Cardiac fibroblast (primary cell): Measurements from ENCODE around the gene PEPD.
"Not testable (repeated sequence)": the region's sequence is repeated elsewhere in the genome, so short reads cannot be mapped to it uniquely, and the experiment has no call there.

ENCODE experiments used
- DNase-seq, 2 donors: peaks; one replicate each; pipeline versions ENCODE4 v3.0.0 to v3.0.0-alpha.2; 2010; ENCODE audit warnings: low read depth in 2 of 2
- H3K4me3 ChIP-seq, 2 donors: replicated peaks in 1 of 2; 1 replicate in 1 of 2; 2 replicates in 1 of 2; pipeline ENCODE4 v1.5.1; 2011; ENCODE audit warnings: low read depth in 2 of 2, low read length in 2 of 2, mild to moderate bottlenecking in 2 of 2, moderate library complexity in 1 of 2
- TF ChIP-seq, protein P1 (sequence below): IDR thresholded peaks from one replicate; pipeline ENCODE4 v1.5.1; 2011; ENCODE audit warnings: low read depth, mild to moderate bottlenecking, low read length, inconsistent platforms

Gene PEPD

DNA sequence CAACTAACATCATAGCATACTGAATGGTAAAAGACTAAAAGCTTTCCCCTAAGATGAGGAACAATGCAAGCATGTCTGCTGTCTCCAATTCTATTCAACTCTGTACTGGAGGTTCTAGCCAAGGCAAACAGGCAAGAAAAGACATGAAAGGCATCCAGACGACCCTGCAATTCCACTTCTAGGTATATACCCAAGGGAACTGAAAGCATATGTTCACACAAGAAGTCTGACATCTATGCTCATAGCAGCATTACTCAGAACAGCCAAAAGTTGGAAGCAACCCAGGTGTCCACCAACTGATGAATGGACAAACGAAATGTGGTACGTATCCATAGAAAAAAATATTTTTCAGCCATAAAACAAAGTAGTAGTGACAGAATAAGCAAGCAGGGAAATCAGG is 39.1 kb downstream of the PEPD start:
- TF ChIP-seq, protein P1, sequence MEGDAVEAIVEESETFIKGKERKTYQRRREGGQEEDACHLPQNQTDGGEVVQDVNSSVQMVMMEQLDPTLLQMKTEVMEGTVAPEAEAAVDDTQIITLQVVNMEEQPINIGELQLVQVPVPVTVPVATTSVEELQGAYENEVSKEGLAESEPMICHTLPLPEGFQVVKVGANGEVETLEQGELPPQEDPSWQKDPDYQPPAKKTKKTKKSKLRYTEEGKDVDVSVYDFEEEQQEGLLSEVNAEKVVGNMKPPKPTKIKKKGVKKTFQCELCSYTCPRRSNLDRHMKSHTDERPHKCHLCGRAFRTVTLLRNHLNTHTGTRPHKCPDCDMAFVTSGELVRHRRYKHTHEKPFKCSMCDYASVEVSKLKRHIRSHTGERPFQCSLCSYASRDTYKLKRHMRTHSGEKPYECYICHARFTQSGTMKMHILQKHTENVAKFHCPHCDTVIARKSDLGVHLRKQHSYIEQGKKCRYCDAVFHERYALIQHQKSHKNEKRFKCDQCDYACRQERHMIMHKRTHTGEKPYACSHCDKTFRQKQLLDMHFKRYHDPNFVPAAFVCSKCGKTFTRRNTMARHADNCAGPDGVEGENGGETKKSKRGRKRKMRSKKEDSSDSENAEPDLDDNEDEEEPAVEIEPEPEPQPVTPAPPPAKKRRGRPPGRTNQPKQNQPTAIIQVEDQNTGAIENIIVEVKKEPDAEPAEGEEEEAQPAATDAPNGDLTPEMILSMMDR: no peak
- peak in 1 of 2 donors; percentile 45 for DNase-seq
- no peak overlapping the region for H3K4me3 ChIP-seq

DNA sequence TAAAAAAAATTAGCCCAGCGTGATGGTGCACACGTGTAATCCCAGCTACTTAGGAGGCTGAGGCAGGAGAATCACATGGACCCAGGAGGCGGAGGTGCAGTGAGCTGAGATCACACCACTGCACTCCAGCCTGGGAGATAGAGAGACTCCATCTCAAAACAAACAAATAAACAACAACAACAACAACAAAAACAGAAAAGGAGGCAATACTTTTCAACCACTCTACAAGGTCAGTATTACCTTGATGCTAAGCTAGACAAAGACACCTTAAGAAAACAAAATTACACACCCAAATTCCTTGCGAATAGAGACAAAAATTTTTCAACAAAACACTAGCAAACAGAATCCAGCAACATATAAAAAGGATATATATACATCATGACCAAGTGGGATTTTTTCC is 39.7 kb downstream of the PEPD start:
- H3K4me3 ChIP-seq: no peak overlapping the region
- TF ChIP-seq, protein P1: no peak
- DNase-seq: no peak

- DNase-seq, H3K4me3 ChIP-seq: not testable (repeated sequence)
Observed at GRCh38 chr19:33479570-33479969, 42.0 kb downstream of the PEPD start.

GRCh38 chr19:33477781-33478180 is 43.8 kb downstream of the PEPD start:
- TF ChIP-seq, protein P1: no peak
- H3K4me3 ChIP-seq: no peak overlapping the region
- peak in 1 of 2 donors; percentile 7 for DNase-seq

- TF ChIP-seq, protein P1: no peak
- no peak for DNase-seq
Observed at GRCh38 chr19:33476151-33476707, 45.4 kb downstream of the PEPD start.

DNA sequence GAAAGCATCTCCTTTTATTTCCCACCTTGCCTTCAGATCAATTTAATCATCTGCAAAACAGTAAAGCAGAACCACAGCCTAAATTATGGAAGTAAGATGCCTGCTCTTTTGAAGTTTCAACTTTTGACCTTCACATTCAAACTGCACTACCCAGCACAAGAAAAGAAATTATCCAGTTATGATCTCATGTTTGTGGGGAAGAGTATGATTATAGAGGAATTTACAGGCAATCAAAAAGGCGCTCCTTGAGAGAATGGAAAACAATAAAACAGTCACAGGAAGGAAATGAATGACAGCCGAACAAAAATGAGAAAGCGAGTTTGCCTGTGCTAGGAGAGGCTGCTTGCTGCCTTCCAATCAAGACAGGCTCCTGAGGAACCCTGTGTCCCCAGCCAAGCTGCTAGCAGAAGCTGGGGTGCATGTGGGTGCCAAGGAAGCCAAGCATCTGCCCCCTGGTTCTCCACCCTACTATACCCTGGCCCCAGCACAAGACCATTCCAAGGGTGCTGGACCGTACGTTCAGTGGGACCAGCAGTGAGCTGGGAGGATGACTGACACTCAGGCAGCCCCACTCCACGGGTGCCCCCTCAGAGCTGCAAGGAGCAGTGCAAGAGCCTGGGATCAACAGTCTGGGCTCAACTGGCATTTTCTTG is 47.8 kb downstream of the PEPD start:
- no peak overlapping the region for H3K4me3 ChIP-seq
- TF ChIP-seq, protein P1: no peak
- DNase-seq: peak; percentile 17 to 69

More at GRCh38 chr19:33476151-33476707, 45.4 kb downstream of the PEPD start:
- no peak overlapping the region for H3K4me3 ChIP-seq

DNA sequence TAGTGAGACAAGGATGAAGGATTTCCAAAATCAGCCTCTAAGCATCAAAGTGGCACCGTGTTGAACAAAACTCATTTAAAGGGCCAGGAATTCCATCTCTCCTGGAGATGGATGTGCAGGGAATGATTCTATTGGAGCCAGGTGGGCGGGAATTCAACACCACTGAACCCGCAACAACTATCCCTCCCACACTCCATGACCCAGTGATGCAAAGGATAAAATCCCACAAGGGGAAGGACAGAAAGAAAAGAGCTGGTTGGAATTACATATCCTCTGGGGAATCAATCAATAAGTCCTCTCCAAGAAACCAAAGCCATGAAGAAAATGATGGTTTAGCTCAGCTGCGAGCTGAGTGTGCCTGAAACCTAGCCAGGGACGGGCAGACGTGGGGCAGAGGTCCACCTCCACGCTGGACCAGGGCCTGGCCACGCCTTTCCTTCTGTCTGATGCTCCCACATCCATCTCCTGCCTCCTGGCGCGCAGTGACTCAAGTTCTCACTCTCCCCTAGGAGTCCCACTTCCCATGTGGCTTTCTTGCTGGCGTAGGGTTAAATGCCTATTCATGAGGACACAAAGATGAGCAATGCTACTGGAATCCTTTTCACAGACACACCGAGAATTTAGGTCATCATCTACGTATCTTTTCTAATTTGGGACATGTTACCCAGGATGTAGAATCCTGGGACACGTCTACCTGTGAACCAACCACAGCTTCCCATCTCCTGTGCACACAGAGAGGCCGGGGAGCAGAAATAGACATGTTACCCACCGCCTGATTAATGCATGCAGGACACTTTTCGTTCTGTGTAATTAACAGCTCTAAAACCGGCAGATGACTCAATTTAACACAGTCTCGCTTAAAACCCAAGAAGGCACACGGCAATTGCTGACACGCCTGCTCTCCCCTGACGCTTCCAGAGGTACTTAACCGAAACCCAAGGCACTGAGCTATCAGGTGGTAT is 48.6 kb downstream of the PEPD start:
- DNase-seq: peak; percentile 75 to 98
- no peak overlapping the region for H3K4me3 ChIP-seq
- TF ChIP-seq, protein P1: no peak
